Fibroblast of the aortic adventitia (primary cell): ENCODE results near the gene ZNF322. TPM values are rescaled to one million over a fixed set of nuclear protein-coding genes. Genes with fewer than 3 reads are reported as not detected.

Source experiments
- DNase-seq: peaks from one replicate; pipeline ENCODE4 v3.0.0-alpha.2; 2010; ENCODE audit warnings: low read depth
- H3K4me3 ChIP-seq: 2 replicates; pipeline ENCODE4 v1.5.1; 2011; ENCODE audit warnings: low read depth, mild to moderate bottlenecking, control low read depth, low read length, moderate library complexity
- total RNA-seq: library from RNA; depleted of rRNA; stranded (reverse); fragments of >200 nt; gene quantifications from 2 replicates; pipeline ENCODE4 v1.2.3, GENCODE V29; 2012; ENCODE audit warnings: low replicate concordance
- TF ChIP-seq, protein P1 (sequence below): IDR thresholded peaks from 2 replicates; pipeline ENCODE4 v1.5.1; 2011; ENCODE audit warnings: mild to moderate bottlenecking, low read length, control low read depth, inconsistent platforms; ENCODE audit not compliant: insufficient read depth

The ZNF322 gene
- total RNA-seq, 1 donor = 15.5 TPM

DNA sequence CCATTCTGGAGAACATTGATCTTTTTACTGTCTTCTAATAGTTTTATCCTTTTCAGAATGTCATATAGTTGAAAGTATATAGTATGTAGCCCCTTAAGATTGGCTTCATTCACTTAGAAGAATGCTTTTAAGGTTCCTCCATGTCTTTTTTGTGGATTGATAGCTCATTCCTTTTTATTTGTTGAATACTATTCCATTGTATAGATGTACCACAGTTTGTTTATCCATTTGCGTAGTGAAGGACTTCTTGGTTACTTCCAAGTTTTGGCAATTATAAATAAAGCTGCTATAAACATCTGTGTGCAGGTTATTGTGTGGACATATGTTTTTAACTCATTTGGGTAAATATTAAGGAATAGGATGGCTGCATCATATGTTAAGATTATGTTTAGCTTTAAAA is 35.0 kb downstream of the ZNF322 start:
- TF ChIP-seq, protein P1, sequence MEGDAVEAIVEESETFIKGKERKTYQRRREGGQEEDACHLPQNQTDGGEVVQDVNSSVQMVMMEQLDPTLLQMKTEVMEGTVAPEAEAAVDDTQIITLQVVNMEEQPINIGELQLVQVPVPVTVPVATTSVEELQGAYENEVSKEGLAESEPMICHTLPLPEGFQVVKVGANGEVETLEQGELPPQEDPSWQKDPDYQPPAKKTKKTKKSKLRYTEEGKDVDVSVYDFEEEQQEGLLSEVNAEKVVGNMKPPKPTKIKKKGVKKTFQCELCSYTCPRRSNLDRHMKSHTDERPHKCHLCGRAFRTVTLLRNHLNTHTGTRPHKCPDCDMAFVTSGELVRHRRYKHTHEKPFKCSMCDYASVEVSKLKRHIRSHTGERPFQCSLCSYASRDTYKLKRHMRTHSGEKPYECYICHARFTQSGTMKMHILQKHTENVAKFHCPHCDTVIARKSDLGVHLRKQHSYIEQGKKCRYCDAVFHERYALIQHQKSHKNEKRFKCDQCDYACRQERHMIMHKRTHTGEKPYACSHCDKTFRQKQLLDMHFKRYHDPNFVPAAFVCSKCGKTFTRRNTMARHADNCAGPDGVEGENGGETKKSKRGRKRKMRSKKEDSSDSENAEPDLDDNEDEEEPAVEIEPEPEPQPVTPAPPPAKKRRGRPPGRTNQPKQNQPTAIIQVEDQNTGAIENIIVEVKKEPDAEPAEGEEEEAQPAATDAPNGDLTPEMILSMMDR = no peak
- no peak for DNase-seq
- no peak overlapping the region for H3K4me3 ChIP-seq

DNA sequence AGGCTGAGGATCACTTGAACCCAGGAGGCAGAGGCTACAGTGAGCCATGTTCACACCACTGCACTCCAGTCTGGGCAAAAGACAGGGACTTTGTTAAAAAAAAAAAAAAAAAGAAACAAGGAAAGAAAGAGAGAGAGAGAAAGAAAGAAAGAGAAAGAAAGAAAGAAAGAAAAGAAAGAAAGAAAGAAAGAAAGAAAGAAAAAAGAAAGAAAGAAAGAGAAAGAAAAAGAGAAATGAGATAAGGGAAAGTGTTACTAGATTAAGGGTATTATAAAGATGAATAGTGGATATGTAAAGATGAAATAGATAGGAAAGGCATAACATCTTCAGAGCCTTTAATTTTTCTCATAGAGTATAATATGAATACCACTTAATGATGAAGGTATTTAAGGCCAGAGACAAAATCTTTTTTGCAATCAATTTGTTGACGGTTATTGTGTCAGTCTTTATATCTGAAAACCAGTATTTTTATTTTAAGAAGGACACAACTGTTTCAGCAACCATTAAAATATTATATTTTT is 36.1 kb downstream of the ZNF322 start:
- DNase-seq = no peak
- TF ChIP-seq, protein P1 = no peak
- no peak overlapping the region for H3K4me3 ChIP-seq

GRCh38 chr6:26613689-26614683 is 45.6 kb downstream of the ZNF322 start:
- no peak for DNase-seq
- H3K4me3 ChIP-seq = no peak overlapping the region
- TF ChIP-seq, protein P1 = no peak

GRCh38 chr6:26613201-26613600 is 46.3 kb downstream of the ZNF322 start:
- no peak overlapping the region for H3K4me3 ChIP-seq
- TF ChIP-seq, protein P1 = no peak
- DNase-seq = no peak

- H3K4me3 ChIP-seq = no peak overlapping the region
- no peak for DNase-seq
- TF ChIP-seq, protein P1 = no peak
These were observed 47.9 kb downstream of the ZNF322 start for GRCh38 chr6:26611599-26611998.

DNA sequence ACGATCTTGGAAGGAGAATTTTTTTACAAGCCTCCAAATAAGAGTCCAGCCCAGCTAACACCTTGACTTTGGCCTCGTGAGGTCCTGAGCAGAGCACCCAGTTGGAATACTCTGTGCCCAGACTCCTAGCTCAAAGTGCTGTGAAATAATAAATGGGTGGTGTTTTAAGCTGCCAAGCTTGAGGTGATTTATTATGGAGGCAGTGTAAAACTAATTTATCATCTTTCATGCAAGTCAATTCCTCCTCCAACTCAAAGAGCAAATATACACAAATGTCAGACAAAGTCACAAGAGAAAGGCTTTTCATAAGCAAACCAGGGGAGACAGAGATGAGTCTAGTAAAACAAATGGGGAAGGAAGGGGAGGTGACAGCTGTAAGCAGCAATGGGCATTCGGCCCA is 50.1 kb downstream of the ZNF322 start:
- DNase-seq = no peak
- H3K4me3 ChIP-seq = no peak overlapping the region
- TF ChIP-seq, protein P1 = no peak
